ENCODE results near the gene B4GALNT3. TPM values are rescaled to one million over a fixed set of nuclear protein-coding genes. Genes with fewer than 3 reads are reported as not detected.

Gene B4GALNT3
- total RNA-seq, 1 experiment from 2014 or later = 2.3 TPM

DNA sequence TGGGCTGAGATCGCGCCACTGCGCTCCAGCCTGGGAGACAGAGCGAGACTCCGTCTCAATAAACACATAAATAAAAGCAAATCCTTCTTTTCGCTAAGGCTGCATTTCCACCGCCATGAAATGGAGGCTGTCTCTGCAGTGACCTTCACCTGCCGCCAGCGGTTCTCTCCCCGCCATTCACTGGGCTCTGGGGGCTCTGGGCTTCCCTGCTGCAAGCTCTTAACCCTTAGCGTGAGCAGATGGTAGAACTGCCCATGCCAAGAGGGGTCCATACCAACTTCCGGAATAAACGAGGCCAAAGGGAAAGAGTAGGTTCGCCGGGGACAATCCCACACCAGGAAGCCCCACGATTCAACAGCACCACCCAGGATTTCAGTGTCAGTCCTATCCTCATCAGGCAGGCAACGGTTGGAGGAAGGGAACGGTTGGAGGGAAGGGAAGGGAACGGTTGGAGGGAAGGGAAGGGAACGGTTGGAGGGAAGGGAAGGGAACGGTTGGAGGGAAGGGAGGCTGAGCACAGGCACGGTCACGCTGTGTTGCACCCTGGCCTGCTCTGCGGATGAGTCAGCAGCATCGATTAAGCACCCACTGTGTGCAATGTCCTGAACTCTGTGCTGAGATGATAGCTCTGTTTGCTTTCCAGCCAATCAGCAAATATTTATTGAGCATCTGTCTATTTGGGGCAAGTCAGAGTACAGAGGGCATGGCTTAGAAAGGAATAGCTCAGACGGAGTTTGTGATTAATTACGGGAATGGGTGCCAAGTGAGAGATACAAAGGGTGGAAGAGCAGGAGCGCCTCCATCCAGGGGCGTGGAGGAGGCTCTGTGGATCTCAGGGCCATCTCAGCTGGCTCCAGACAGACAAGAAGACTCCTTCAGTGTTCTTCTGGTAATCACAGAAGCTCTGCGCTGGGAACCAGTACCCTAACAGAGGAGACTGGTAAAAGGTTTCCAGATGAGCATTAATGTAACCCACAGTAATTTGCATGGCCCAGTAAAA lies 125.6 kb downstream of the B4GALNT3 start:
- CTCF ChIA-PET = interaction anchor here (0.7 kb wide), 1 partner anchor 170 kb away, joined by 3 read pairs; no protein-coding TSS in a partner anchor
- in situ Hi-C loops (cut with HindIII; ENCODE audit: low pct_unique_long_range_greater_than_20kb, low sequenced_read_pairs) (no loop called here), intact Hi-C loops (cut with micrococcal nuclease; ENCODE audit: unreplicated experiment) (no loop called here)
- POLR2A ChIA-PET = no interaction called here
- no peak overlapping the region for H3K4me3 ChIP-seq (ENCODE audit: low read depth in 2 of 2, low read length in 2 of 2)
- TF ChIP-seq TCF7L2 (IDR thresholded peaks at IDR 0.05; ENCODE audit: low read depth, low read length) (no peak), POLR2AphosphoS5 (IDR thresholded peaks at IDR 0.05; ENCODE audit: low read depth, low read length) (no peak), SIN3A (IDR thresholded peaks at IDR 0.05; ENCODE audit: borderline replicate concordance, insufficient read depth, low read depth, low read length) (no peak)
- TF ChIP-seq, protein P1, sequence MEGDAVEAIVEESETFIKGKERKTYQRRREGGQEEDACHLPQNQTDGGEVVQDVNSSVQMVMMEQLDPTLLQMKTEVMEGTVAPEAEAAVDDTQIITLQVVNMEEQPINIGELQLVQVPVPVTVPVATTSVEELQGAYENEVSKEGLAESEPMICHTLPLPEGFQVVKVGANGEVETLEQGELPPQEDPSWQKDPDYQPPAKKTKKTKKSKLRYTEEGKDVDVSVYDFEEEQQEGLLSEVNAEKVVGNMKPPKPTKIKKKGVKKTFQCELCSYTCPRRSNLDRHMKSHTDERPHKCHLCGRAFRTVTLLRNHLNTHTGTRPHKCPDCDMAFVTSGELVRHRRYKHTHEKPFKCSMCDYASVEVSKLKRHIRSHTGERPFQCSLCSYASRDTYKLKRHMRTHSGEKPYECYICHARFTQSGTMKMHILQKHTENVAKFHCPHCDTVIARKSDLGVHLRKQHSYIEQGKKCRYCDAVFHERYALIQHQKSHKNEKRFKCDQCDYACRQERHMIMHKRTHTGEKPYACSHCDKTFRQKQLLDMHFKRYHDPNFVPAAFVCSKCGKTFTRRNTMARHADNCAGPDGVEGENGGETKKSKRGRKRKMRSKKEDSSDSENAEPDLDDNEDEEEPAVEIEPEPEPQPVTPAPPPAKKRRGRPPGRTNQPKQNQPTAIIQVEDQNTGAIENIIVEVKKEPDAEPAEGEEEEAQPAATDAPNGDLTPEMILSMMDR (IDR thresholded peaks at IDR 0.05) = no peak
- TF ChIP-seq, protein P2, sequence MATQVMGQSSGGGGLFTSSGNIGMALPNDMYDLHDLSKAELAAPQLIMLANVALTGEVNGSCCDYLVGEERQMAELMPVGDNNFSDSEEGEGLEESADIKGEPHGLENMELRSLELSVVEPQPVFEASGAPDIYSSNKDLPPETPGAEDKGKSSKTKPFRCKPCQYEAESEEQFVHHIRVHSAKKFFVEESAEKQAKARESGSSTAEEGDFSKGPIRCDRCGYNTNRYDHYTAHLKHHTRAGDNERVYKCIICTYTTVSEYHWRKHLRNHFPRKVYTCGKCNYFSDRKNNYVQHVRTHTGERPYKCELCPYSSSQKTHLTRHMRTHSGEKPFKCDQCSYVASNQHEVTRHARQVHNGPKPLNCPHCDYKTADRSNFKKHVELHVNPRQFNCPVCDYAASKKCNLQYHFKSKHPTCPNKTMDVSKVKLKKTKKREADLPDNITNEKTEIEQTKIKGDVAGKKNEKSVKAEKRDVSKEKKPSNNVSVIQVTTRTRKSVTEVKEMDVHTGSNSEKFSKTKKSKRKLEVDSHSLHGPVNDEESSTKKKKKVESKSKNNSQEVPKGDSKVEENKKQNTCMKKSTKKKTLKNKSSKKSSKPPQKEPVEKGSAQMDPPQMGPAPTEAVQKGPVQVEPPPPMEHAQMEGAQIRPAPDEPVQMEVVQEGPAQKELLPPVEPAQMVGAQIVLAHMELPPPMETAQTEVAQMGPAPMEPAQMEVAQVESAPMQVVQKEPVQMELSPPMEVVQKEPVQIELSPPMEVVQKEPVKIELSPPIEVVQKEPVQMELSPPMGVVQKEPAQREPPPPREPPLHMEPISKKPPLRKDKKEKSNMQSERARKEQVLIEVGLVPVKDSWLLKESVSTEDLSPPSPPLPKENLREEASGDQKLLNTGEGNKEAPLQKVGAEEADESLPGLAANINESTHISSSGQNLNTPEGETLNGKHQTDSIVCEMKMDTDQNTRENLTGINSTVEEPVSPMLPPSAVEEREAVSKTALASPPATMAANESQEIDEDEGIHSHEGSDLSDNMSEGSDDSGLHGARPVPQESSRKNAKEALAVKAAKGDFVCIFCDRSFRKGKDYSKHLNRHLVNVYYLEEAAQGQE (IDR thresholded peaks at IDR 0.05; ENCODE audit: insufficient read depth in 1 of 2, low read depth in 2 of 2, low read length in 1 of 2) = no peak
- no TSS peak for BruUV-seq (replicated peaks)
- peak overlapping the region; percentile 57 for H3K27ac ChIP-seq (ENCODE audit: low read length)
- peaks cover 7% of the 10 kb centered on the region for H3K4me1 ChIP-seq (ENCODE audit: control insufficient read depth, insufficient read depth, low read length)
- no peaks in the 10 kb centered on the region for H3K36me3 ChIP-seq (ENCODE audit: control insufficient read depth, insufficient read depth, low read length)
- DNase-seq (ENCODE audit: low read depth, low spot score) (no peak), ATAC-seq (peak; percentile 59)
- no peaks in the 10 kb centered on the region for H3K9me3 ChIP-seq (ENCODE audit: control insufficient read depth, insufficient read depth, low read depth, low read length)
- no peaks in the 10 kb centered on the region for H3K27me3 ChIP-seq (ENCODE audit: control insufficient read depth, insufficient read depth, low read length)

DNA sequence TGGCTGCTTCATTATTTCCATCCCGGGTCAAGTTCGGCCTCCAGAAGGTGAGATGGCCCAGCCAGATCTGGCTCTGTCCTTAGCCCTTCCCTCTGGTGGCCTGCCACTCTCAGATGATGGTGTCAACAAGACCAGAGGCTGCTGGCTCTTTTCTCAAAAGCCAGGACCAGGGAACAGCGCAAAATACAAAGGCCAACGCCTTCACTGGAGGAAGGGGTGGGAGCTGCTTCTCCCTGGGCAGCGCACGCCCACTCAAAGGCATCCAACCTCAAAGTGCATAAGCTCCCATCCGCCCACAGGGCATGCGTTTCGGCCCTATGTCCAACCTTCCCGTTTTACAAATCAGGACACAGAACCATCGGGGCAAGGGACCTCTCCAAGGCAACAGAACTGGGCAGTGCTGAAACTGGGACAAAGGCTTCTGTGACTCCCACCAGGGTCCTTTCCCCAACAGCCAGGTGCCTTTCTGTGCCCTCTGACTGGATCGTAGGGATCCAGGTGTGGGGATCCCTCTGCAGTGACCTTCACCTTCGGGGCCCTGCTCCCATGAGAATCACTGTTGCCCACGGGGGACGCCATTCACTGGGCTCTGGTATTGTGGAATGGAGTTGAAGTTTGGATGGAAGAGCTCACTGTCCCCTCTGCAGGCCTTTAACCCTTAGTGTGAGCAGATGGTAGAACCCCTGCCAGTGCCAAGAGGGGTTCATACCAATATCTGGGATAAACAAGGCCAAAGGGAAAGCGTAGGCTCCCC lies 126.8 kb downstream of the B4GALNT3 start:
- POLR2A ChIA-PET = no interaction called here
- no peaks in the 10 kb centered on the region for H3K27me3 ChIP-seq (ENCODE audit: control insufficient read depth, insufficient read depth, low read length)
- TF ChIP-seq, protein P1 (IDR thresholded peaks at IDR 0.05) = no peak
- TF ChIP-seq POLR2AphosphoS5 (IDR thresholded peaks at IDR 0.05; ENCODE audit: low read depth, low read length) = no peak
- TF ChIP-seq, protein P2 (IDR thresholded peaks at IDR 0.05; ENCODE audit: insufficient read depth in 1 of 2, low read depth in 2 of 2, low read length in 1 of 2) = no peak
- no peak for TF ChIP-seq TCF7L2 (IDR thresholded peaks at IDR 0.05; ENCODE audit: low read depth, low read length)
- ATAC-seq = no peak
- H3K27ac ChIP-seq (ENCODE audit: low read length) = peak overlapping the region; percentile 57
- no TSS peak for BruUV-seq (replicated peaks)
- no peaks in the 10 kb centered on the region for H3K9me3 ChIP-seq (ENCODE audit: control insufficient read depth, insufficient read depth, low read depth, low read length)
- in situ Hi-C loops (cut with HindIII; ENCODE audit: low pct_unique_long_range_greater_than_20kb, low sequenced_read_pairs) (no loop called here), intact Hi-C loops (cut with micrococcal nuclease; ENCODE audit: unreplicated experiment) (no loop called here)
- no peaks in the 10 kb centered on the region for H3K36me3 ChIP-seq (ENCODE audit: control insufficient read depth, insufficient read depth, low read length)
- no peak for DNase-seq (ENCODE audit: low read depth, low spot score)
- CTCF ChIA-PET = no interaction called here
- H3K4me3 ChIP-seq (ENCODE audit: low read depth in 2 of 2, low read length in 2 of 2) = no peak overlapping the region
- peaks cover 12% of the 10 kb centered on the region for H3K4me1 ChIP-seq (ENCODE audit: control insufficient read depth, insufficient read depth, low read length)
